ENCODE data around the gene PPP1R3D. TPM values are rescaled to one million over a fixed set of nuclear protein-coding genes. Genes with fewer than 3 reads are reported as not detected.

PPP1R3D gene
- total and polyA plus RNA-seq, 2 of the 13 experiments (the other 11 are each of a cell fraction or from before 2014, with no cell fraction given): 1.2 to 3.7 TPM

- intact Hi-C loops (cut with micrococcal nuclease; ENCODE audit: unreplicated experiment): no loop called here
- FAIRE-seq (no peak), DNase-seq (ENCODE audit: low spot score) (no peak), ATAC-seq (no peak)
- H3K4me3 ChIP-seq (replicated peaks in 1 of 3; ENCODE audit: insufficient read depth in 1 of 3, low read depth in 2 of 3, low read length in 3 of 3): no peak overlapping the region
- no peak overlapping the region for H3K9ac ChIP-seq (ENCODE audit: insufficient read depth, low read depth, low read length)
- no peak overlapping the region for H3K27ac ChIP-seq (ENCODE audit: extremely low read length, insufficient read depth, low read length)
- H3K4me1 ChIP-seq (ENCODE audit: insufficient read depth, low read length): no peaks in the 10 kb centered on the region
- H2AFZ ChIP-seq (ENCODE audit: low read length): no peak overlapping the region
- in situ Hi-C loops (cut with HindIII; ENCODE audit: extremely low pct_ligation_motif_present, low pct_unique_long_range_greater_than_20kb): no loop called here
- H3K9me3 ChIP-seq (ENCODE audit: low read length): no peaks in the 10 kb centered on the region
- 29% methylated on average over 3 of the region's 3 CpGs for WGBS (ENCODE audit: low lambda C conversion rate)
- TF ChIP-seq KLF12 (CRISPR knock-in tag; IDR thresholded peaks at IDR 0.05; ENCODE audit: borderline replicate concordance) (no peak), HOXA7 (CRISPR knock-in tag; IDR thresholded peaks at IDR 0.05) (no peak), HDAC1 (CRISPR knock-in tag; IDR thresholded peaks at IDR 0.05) (no peak)
- no peaks in the 10 kb centered on the region for H3K36me3 ChIP-seq (replicated peaks in 1 of 2; ENCODE audit: control insufficient read depth in 1 of 2, insufficient read depth in 2 of 2, low read length in 2 of 2)
- POLR2A ChIA-PET: no interaction called here
- H3K4me2 ChIP-seq (ENCODE audit: low read depth, low read length): no peak overlapping the region
- CTCF ChIA-PET (ENCODE audit: low intra/inter-chr PET ratio, low total read pairs): no interaction called here
- no peaks in the 10 kb centered on the region for H4K20me1 ChIP-seq (ENCODE audit: insufficient read depth, low read length)
- H3K27me3 ChIP-seq (ENCODE audit: control insufficient read depth in 1 of 2, insufficient read depth in 2 of 2, low read length in 2 of 2): no peaks in the 10 kb centered on the region
- BruUV-seq (replicated peaks): no TSS peak
- H3K79me2 ChIP-seq (ENCODE audit: insufficient read depth, low read length): no peaks in the 10 kb centered on the region
These were observed 37.6 kb downstream of the PPP1R3D start for GRCh38 chr20:59902470-59902869.

DNA sequence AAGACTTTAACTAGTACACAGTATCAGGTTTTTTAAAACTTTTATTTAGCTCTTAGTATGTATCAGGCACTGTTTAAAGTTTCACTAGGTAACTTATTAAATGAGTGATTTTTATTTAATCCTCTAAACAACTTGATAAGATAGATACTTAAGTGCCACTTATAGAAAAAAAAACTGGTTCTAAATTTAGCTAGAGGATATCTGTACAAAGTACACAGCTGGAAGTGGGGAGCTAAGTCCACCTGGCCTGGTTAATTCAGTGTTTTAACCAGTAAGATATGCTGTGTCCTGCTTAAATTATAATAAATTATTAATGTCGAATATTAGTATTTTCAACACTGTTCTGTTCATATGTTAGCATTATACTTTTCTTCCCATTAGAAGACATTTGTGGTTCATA is 44.2 kb downstream of the PPP1R3D start:
- no peak overlapping the region for H3K9ac ChIP-seq (ENCODE audit: insufficient read depth, low read depth, low read length)
- WGBS (ENCODE audit: low lambda C conversion rate): 2% methylated on average over 1 of the region's 1 CpG
- H2AFZ ChIP-seq (ENCODE audit: low read length): no peak overlapping the region
- no peak overlapping the region for H3K27ac ChIP-seq (ENCODE audit: extremely low read length, insufficient read depth, low read length)
- ChIA-PET CTCF (ENCODE audit: low intra/inter-chr PET ratio, low total read pairs) (no interaction called here), POLR2A (no interaction called here)
- no peaks in the 10 kb centered on the region for H3K9me3 ChIP-seq (ENCODE audit: low read length)
- DNase-seq (ENCODE audit: low spot score) (no peak), FAIRE-seq (no peak), ATAC-seq (no peak)
- no peaks in the 10 kb centered on the region for H4K20me1 ChIP-seq (ENCODE audit: insufficient read depth, low read length)
- BruUV-seq (replicated peaks): no TSS peak
- in situ Hi-C loops (cut with HindIII; ENCODE audit: extremely low pct_ligation_motif_present, low pct_unique_long_range_greater_than_20kb) (no loop called here), intact Hi-C loops (cut with micrococcal nuclease; ENCODE audit: unreplicated experiment) (no loop called here)
- no peak overlapping the region for H3K4me3 ChIP-seq (replicated peaks in 1 of 3; ENCODE audit: insufficient read depth in 1 of 3, low read depth in 2 of 3, low read length in 3 of 3)
- H3K79me2 ChIP-seq (ENCODE audit: insufficient read depth, low read length): no peaks in the 10 kb centered on the region
- no peaks in the 10 kb centered on the region for H3K4me1 ChIP-seq (ENCODE audit: insufficient read depth, low read length)
- H3K4me2 ChIP-seq (ENCODE audit: low read depth, low read length): no peak overlapping the region
- no peaks in the 10 kb centered on the region for H3K27me3 ChIP-seq (ENCODE audit: control insufficient read depth in 1 of 2, insufficient read depth in 2 of 2, low read length in 2 of 2)
- no peaks in the 10 kb centered on the region for H3K36me3 ChIP-seq (replicated peaks in 1 of 2; ENCODE audit: control insufficient read depth in 1 of 2, insufficient read depth in 2 of 2, low read length in 2 of 2)
- TF ChIP-seq GMEB2 (CRISPR knock-in tag; IDR thresholded peaks at IDR 0.05; ENCODE audit: low read depth): no peak
- no peak for TF ChIP-seq PPARG (CRISPR knock-in tag; conservative IDR thresholded peaks at IDR 0.05)
- no peak for TF ChIP-seq STAG1 (CRISPR knock-in tag; IDR thresholded peaks at IDR 0.05)
- TF ChIP-seq KDM4B (CRISPR knock-in tag; IDR thresholded peaks at IDR 0.05): no peak
- TF ChIP-seq RXRB (CRISPR knock-in tag; IDR thresholded peaks at IDR 0.05; ENCODE audit: borderline replicate concordance): no peak
- no peak for TF ChIP-seq KLF16 (CRISPR knock-in tag; IDR thresholded peaks at IDR 0.05)
- TF ChIP-seq ZNF274 (CRISPR knock-in tag; IDR thresholded peaks at IDR 0.05): no peak
- TF ChIP-seq ZNF572 (CRISPR knock-in tag; IDR thresholded peaks at IDR 0.05): no peak
- no peak for TF ChIP-seq ZNF724P (CRISPR knock-in tag; IDR thresholded peaks at IDR 0.05; ENCODE audit: borderline replicate concordance)
- TF ChIP-seq CCDC6 (CRISPR knock-in tag; IDR thresholded peaks at IDR 0.05): no peak
- no peak for TF ChIP-seq PBX2 (CRISPR knock-in tag; IDR thresholded peaks at IDR 0.05)
- no peak for TF ChIP-seq MIER3 (CRISPR knock-in tag; IDR thresholded peaks at IDR 0.05; ENCODE audit: borderline replicate concordance)
- TF ChIP-seq, protein P1, sequence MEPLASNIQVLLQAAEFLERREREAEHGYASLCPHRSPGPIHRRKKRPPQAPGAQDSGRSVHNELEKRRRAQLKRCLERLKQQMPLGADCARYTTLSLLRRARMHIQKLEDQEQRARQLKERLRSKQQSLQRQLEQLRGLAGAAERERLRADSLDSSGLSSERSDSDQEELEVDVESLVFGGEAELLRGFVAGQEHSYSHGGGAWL (CRISPR knock-in tag; IDR thresholded peaks at IDR 0.05): no peak
- TF ChIP-seq ZNF160 (CRISPR knock-in tag; IDR thresholded peaks at IDR 0.05): no peak
- no peak for TF ChIP-seq NCOA5 (CRISPR knock-in tag; IDR thresholded peaks at IDR 0.05)
- TF ChIP-seq MIER2 (CRISPR knock-in tag; IDR thresholded peaks at IDR 0.05): no peak
- no peak for TF ChIP-seq SOX5 (CRISPR knock-in tag; IDR thresholded peaks at IDR 0.05; ENCODE audit: borderline replicate concordance)

All from HepG2 (cell line).